EH (cell line): ENCODE data around the gene PELI2.
A peak's percentile ranks its signal among the peaks of the same experiment; 100 is the strongest.

ENCODE experiments used
- DNase-seq: peaks from one replicate; pipeline ENCODE4 v3.0.0-alpha.2; 2015; ENCODE audit warnings: low read depth

The PELI2 gene

DNA sequence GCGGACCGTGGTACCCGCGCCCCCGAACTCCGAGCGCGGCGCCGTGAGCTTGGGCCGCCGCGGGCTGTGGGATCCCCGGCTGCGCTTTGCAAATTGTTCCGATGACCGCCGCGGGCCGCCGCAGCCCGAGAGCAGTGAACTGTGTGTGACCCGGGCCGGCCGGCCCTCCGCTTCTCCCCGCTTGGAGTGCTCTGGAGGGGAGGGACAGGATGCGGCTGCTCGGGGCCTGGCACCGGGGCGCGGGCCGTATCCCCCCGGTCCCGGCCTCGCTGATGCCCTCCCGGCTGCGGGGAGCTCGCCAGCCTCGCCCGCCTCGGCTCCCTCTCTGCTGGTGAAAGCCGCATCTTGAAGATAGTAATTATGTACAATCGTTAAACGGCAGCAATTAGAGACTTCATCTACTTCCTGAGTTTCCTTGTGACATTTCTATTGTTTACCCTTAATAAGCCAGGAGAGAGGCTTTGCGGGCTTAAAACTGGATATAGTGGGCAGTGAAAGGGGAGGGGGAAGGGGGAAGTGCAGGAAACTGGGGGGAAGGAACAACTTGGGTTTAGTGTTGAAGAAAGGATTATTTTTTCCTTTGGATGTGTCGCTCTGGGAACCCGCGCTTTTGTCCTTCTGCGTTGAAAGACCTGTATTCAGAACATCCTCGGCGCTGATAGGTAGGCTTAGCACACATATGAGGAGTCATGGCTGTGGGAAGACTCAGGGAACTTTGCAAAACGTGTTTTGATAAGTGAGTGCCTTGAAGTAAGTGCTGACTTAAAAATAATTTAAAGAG is 1.2 kb downstream of the PELI2 start:
- DNase-seq: peak; percentile 59

DNA sequence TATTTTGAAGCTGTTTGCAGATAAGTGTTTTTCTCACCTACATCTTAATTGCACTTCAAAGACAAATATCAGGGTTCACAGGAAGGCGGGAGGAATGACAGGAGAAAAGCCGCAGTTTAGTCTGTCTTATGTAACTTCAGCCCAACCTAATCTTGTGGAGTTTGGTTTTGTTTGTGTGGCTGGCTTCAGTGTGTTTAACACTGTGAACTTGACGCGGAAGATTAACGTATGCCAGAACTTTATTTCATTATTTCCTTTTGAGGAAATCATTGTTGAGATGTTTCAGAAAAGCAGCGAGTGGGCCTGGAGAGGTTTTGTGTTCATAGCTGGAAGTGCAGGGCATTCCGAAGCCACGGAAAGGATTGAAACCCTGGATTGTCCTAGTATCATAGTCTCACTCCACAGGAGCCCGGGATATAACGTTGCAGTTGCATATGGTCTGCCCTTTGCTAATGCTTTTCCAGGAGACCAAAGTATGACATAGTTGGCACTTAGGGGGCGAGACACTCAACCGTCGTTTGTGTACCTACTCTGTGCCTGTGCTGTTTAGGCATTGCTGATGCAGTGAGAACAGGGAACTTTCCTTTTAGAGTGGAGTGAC is 2.0 kb downstream of the PELI2 start:
- DNase-seq: peak; percentile 26

DNA sequence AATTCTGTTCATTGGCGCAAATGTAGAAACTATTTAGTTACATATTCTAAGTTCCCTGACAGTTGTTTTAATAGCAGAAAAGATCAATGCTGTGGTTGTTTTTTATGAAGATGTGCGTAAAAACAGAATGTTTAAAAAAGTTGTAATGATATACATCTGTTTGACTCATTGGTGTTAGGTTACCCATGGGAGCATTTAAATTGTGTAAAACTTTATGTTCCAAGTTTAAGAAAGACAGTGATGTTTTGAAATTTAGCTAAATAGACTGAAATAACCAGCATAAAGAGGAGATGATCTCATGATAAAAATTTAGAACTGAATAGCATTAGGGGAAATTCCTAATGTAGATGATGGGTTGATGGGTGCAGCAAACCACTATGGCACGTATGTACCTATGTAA is 3.6 kb downstream of the PELI2 start:
- DNase-seq: no peak

DNA sequence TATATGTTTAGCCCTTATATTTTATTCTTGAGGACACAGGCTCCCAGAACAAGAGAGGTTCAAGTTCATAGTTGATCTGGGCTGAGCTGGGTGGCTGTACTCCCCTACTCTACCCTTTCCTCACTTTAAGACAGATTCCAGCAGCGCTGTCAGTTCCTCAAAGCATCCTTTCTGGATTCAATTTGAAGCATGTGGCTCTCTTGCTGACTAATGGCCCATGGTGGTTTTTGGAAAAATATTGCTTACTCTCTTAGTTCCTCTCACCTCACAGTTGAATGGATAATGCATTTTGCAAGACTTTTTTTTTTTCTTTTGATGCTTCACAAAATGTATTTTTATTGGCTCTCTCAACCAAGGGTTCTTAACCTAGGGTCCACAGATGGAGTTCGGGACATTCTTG is 4.1 kb downstream of the PELI2 start:
- no peak for DNase-seq

DNA sequence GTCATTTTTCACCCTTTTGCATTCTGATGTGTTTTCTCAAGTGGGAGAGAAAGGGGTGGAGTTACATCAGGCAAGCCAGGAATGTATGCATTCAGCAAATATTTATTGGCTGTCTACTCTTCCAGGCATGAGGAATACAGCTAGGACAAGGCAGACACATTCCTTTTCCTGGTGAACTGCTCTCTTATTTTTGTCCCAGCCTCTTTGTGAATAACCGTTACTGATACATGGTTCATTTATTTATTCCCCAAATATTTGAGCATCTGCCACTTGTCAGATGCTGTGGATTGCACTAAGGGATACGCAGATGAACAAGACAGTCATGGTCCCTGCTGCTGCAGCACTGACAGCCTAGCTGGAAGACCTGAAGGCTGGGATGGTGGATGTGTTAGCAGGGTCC is 6.1 kb downstream of the PELI2 start:
- DNase-seq: peak; percentile 79

DNA sequence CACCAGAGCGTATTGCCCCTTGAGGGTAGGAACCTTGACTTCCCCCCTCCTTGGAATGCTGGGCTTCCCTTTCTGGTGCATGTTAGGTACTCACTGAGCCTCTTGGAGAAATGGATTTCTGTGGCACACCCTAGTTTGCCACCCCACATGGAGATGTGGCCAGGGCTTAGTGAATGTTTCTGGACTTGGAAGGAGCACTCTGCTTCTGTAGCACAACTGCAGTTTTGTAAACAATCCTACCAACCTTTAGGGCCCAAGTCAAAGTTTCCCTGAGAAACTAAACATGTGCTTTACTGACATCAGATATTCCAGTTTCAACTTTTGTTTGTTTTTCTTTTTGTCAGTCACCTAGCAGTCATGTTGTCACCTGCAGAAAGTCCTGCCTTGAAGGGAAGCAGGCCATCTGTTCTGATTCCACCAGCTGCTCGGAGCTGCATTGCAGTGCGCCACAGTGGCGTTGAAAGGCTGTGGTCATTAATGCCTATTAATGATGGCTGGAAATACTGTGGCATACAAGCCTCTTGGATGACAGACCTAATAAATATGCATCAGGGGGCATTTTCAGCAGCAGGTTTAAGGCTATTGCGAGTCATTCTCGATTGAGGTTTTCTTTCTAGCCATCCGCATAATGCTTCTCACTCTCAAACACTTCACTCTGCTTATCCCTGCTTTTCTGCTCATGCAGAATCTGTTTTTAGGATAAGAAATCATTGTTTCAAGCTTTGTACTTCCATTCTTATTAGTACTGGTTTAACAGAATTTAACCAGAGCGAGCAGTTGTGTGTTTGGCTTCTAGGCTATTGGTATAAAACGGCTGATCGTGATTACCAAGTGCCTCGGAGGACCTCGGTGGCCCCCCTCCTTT is 7.8 kb downstream of the PELI2 start:
- no peak for DNase-seq

DNA sequence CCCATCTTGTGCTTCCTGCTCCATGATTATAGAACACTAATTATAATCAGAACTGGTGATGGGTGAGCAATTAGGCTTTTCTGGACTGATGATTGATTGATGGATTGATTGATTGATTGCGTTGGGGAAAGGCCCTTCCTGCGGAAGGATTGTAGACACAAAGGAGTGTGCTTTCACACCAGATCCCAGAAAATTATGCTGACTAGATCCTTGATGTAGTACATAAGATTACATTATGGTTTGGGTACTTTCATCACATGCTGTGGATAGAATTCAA is 8.4 kb downstream of the PELI2 start:
- no peak for DNase-seq

DNA sequence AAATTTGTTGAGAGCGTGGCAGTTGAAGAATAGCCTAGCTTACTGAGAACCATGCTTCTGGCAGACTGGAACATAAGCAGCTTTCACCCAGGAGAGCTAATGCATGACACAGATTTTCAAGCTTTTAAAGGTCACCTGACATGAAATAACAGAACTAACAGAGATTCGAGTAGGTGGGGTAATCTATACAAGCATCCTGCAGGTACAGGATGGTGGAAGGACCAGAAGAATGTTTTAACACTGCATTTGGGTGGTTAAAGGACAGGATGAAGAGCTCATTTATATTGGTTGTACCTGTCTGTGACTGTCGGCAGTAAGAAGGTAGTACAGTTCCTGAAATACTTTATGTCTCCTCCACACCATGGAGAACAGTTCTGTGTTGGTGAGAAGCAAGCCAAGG is 8.9 kb downstream of the PELI2 start:
- DNase-seq: no peak

DNA sequence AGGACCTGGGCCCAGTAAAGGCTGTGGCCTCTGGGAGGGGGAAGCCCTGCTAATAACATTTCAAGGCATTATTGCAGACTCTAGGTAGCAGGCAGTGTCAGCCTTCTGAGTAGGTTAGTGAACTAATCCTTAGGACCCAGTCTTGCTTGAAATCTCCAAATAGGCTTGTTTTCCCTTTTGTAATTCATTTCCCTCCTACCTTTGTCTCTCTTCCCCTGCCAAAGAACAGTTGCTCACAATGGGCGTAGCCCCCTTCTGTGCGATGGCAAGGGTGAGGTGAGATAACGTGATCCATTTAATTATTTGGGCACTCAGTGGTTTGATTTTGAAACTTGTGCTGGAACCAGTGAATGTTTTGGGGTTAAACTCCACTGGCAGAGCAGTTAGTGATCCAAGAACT is 10.9 kb downstream of the PELI2 start:
- no peak for DNase-seq

DNA sequence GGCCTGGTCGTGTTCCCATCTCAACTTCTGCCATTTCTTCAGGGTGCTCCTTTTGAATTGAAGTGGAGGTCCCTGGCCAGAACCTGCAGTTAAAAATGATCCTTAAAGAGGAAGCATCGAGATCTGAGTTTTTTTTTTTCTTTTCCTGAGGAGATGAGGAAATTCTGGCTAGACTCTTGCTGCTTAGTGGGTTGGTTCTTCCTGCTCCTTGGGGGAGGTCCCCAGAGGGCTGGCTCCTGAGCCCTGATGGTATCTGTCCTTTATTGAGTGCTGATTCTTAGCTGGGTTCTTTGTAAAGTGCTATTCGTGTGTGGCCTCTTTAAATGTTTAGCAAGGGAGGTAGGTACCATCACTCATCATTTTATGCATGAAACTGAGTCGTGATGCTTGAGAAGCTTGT is 11.7 kb downstream of the PELI2 start:
- peak; percentile 37 for DNase-seq

DNA sequence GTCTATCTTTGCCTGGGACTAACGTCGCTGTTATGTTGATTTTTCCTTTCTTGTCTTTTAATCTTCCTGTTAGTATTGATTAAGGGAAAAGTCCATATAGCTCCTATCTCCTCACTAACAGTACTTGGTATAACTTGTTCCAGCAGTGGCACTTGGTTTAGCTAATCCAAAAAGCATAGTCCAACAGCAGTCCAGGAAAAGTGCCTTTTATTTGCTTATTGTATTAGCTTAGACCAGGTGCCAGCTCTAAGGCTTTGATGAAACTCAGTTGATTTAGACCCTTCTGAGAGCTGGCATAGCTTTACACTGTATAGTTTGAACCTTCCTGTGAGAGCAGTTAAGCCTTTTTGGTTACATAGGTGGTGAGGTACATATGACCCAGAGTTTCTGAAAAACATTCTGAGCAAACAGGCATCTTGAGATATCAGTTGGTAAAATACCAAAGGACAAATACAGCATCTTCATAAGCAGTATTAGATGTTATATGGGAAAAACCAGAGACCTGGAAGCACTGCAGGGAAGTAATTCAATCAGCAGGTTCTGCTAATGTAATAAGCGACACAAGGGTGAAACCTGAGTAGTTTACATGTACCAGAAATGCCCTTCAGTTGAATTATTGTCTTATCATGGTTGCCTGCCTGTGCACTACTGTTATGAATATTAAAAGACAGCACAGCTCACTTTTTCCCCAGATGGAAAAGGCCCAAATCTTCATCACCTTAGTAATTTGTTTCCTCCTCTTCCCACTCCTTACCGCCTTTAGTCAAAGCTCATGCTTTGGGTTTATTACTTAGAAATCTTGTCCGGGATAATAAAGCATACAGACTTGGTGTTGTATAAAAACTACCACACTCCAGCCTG is 13.0 kb downstream of the PELI2 start:
- DNase-seq: no peak

DNA sequence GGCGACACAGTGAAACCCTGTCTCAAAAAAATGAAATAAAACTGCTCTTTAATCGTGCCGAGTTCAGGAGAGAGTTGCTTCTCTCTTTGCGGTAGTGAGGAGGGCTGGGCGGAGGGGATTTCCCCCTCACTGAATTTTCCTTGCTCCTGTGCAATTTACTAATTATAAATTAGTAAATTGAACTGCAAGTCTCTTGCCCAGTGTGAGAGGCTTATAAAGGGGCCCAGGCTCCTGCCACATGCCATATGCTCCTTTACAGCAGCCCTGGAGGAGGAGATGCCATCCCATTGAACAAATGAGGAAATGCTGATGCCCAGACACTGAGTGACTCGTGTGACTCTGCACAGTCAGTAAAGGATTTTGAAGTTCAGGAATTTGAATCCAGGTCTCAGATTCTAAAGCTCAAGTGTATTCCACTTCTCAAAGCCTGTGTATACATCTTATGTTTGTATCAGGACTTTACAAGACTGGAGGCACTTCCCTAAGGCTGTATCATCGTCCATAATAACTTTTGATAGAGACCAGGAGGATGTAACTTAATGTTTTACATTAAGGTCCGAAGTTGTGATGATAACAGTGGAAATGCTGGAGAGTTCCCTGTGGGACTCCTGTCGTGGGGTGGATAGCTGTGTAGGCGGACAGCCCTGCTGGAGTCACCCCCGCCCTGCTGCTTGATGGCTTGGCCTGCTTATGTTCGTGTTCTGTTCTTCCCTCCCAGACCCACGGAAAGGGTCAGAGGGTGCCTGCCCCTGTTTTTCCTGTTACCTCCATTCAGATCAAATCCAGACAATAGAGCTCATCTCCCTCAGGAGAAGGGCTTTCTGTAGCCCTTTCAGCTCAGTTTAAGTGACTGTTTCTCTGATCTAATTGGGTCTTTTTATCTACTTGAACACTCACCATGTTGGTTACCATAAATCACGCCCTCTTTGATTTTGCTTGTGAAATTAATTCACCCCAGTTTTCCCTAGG is 13.9 kb downstream of the PELI2 start:
- no peak for DNase-seq

DNA sequence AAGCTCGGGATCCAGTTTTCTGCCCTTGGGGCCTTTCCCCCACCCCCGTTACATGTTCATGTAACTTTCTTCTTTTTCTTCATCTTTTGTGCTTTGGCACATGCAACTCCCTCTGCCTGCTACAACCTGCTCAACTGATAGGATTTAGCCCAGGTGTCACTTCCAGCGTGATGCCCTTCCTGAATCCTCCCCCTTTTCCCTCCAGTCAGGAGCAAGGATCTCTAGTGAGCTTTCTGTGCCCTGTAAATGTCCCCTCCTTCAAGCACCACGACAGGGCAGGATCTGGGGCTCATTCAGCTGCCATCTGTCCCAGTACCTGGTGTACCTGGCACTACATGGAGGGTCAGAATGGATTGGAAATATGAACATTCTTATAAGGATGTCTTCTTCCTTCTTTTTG is 15.3 kb downstream of the PELI2 start:
- DNase-seq: no peak

DNA sequence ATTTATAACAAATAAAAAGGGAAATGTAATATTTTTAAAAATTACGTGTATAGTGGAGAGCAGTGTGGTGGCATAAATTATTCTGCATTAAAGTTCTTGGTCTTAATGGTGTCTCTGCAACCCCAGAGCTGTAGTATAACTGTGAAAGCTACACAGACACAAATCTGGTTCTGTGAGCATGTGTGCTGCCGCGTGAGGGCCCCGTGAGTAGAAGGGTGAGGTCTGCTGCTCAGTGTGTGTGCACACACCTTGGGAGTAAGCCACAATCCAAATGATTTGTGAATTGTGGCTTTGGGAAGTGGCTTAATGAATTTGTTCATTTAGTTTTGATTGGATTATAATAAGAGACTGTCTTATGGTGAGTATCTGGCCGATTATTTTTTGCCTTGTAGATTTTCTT is 16.8 kb downstream of the PELI2 start:
- DNase-seq: no peak

DNA sequence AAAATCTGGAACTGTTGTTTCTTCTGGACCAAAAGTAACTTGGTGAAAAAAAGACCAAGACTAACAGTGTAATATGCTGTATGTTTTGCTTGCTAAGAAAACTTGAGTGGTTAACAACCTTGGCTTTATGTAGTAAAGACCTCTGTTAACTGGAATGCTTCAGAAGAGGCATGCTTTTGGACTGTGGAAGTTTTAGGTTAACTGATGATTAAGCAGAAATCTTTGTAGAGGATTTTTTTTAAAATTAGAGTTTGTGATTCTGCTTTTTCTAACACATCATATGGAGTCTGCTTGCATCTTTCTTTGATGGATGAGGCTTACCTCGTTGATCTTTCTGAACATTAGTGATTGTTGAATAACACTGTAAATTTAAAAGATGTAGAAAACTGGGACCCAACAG is 17.5 kb downstream of the PELI2 start:
- no peak for DNase-seq

DNA sequence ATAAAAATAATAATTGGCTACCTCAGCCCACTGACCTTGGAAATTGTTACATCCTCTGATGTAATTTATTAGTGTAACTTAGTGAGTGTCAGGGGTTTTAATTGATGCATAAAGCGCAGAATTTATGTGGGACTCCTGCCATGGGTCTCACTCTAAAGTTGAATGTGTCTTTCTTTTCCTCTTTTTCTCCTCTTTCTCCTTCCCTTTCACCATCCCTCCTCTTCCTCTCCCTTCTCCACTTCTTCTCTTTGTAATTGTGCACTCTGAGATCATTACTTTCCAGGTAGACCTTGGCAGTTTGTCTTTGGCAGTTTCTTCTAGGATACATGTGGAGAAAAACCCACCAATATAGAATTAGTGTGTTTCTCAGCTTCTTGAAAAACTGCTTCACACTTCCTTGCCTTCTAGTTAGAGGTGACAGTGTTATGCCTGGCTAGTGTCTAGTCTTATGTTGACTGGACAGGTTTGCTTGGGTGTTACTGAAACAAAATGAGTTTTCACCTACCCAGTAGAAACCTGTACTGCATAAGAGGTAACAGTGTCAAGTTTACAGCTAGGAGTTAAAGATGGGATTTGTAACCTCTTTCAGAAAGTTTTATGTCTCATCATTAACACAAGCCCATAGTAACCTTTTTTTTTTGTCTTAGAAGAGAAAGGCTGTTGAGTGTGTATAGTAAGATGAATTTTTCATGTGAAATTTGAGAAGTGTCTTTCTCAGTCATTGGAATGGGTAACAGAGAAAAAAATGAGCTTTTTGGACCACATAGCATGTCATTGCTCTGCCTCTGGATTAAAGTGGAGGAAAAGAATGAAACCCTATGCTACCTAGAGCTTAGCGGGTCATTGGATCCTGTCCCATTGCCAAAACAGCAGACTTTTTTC is 18.6 kb downstream of the PELI2 start:
- no peak for DNase-seq

DNA sequence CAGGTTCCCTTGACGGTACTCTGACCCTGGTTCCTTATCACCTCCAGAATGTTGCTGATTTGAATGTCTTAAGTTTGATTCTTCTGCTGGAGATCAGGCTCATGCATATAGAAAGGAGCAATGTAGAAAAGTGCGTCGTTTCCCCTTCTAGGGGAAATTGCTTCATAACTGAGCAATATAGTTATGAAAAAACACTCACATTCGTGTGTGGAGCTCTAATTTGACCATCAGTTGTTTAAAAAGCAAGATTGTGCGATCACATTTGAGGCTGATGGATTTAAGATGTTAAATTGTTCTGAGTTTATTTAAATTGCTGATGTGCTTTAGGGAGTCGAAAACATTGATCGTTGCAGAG is 19.2 kb downstream of the PELI2 start:
- DNase-seq: no peak

DNA sequence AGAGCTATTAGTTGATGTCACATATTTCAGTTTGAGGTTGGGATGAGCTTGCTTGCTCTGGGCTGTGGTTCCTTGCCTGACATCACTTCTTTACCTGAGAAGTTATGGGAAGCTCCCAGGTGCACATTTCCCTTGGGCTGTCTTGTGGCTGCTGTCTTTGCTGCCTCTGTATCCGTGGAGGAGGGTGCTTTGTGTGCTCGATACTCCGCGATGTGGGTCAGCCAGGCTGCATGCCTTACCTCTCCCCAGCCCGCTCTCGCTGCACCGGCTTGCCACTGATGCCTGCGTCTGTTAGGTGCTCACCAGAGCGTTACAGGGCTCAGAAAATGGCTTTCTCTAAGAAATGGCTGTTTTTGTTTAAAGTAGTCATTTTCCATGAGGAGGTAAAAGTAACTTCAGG is 19.6 kb downstream of the PELI2 start:
- DNase-seq: no peak

DNA sequence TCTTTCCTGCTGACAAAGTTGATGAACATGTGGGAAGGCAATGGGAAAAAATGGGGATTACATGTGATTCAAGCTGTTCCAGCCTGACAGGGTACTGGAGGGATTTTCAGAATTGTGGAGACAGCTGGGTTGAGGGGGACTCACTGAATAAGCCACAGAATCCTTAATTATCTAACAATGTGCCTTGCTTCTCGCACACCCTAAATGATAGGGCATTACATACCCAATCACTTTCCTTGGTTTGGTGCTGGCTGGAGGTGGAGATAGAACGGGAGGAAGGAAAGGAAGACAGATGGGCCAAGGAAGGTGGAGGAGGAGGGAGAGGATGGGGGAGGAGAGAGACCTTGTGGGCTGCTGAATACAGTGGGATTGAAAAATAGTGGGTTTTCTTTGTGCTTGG is 20.7 kb downstream of the PELI2 start:
- no peak for DNase-seq

DNA sequence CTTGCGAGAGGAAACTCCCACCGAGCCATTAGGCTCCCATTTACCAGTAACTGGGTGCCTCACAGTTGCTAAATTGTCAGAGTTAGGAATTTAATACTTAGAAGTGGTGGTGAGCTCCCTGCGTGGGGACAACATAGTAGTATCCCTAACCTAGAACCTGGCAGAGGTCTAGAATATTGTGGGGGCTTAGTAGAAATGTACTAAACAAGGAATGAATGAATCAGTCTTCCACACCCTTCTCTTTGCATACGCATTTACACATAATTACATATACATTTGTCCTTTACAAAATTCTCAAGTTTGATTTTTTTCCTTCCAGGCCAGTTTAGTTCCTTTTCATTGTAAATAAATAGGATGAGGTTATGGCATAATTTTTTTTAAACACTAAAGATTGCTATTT is 24.1 kb downstream of the PELI2 start:
- no peak for DNase-seq
